ENCODE measurements around the gene METTL25. TPM values are rescaled to one million over a fixed set of nuclear protein-coding genes. Genes with fewer than 3 reads are reported as not detected.

METTL25 gene
- total RNA-seq, 2 donors from 2014 or later = 9.5 to 10.6 TPM

DNA sequence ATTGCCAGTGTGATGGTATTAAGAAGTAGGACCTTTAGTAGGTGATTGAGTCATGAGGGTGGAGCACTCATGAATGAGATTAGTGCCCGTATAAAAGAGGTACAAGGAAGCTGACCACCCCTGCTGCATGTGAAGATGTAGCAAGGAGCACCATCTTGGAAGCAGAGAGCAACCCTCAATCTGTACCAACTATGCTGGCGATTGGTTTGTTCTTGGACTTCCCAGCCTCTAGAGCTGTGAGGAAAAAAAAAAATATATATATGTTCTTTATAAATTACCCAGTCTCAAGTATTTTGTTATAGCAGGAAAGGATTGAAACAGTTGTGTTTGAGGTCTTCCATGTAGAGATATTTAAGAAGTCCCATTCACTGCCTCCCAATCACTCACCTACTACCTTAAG, 16.9 kb downstream of the METTL25 start:
- peaks cover 55% of the 10 kb centered on the region for H3K36me3 Mint-ChIP-seq (ENCODE audit: low read depth)

DNA sequence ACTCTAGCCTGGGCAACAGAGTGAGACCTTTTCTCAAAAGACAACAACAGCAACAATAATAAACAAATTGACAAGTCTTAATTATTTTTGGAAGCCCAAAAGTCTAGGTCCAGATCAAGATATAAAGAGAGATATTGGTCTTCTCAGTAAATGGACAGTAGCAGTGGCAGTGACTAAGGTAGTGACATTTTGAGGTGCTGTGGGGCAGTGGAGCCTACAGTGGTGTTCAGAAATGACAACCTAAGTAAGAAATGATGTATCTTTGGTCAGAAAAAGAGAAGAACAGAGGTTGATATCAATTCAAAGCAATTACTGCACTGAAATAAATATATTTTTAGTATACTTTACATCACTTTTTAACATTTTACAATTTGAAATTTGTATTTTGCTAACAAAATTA, 20.7 kb downstream of the METTL25 start:
- H3K4me3 ChIP-seq (ENCODE audit: low read length) = no peak overlapping the region
- peaks cover 21% of the 10 kb centered on the region for H3K36me3 Mint-ChIP-seq (ENCODE audit: low read depth)
- no peaks in the 10 kb centered on the region for H3K27me3 Mint-ChIP-seq (ENCODE audit: insufficient read depth)
- H3K4me1 Mint-ChIP-seq = peaks cover 4% of the 10 kb centered on the region
- H3K36me3 ChIP-seq (ENCODE audit: control insufficient read depth, insufficient read depth, low read length) = peaks cover 3% of the 10 kb centered on the region
- no peak overlapping the region for H3K9ac ChIP-seq (ENCODE audit: extremely low read depth, low read length, poor library complexity, severe bottlenecking)
- TF ChIP-seq, protein P1, sequence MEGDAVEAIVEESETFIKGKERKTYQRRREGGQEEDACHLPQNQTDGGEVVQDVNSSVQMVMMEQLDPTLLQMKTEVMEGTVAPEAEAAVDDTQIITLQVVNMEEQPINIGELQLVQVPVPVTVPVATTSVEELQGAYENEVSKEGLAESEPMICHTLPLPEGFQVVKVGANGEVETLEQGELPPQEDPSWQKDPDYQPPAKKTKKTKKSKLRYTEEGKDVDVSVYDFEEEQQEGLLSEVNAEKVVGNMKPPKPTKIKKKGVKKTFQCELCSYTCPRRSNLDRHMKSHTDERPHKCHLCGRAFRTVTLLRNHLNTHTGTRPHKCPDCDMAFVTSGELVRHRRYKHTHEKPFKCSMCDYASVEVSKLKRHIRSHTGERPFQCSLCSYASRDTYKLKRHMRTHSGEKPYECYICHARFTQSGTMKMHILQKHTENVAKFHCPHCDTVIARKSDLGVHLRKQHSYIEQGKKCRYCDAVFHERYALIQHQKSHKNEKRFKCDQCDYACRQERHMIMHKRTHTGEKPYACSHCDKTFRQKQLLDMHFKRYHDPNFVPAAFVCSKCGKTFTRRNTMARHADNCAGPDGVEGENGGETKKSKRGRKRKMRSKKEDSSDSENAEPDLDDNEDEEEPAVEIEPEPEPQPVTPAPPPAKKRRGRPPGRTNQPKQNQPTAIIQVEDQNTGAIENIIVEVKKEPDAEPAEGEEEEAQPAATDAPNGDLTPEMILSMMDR (conservative IDR thresholded peaks at IDR 0.05) = no peak
- no peaks in the 10 kb centered on the region for H3K27me3 ChIP-seq (ENCODE audit: control insufficient read depth, insufficient read depth, low read length, poor library complexity, severe bottlenecking)
- DNase-seq = no peak
- no peak overlapping the region for H3K27ac Mint-ChIP-seq
- no peak overlapping the region for H3K4me3 Mint-ChIP-seq
- peaks cover 19% of the 10 kb centered on the region for H3K9me3 ChIP-seq (ENCODE audit: control insufficient read depth, low read length)
- no peaks in the 10 kb centered on the region for H3K4me1 ChIP-seq (ENCODE audit: control insufficient read depth, insufficient read depth, low read length)
- H3K27ac ChIP-seq (ENCODE audit: low read depth, low read length) = no peak overlapping the region
- H3K9me3 Mint-ChIP-seq = peaks cover 18% of the 10 kb centered on the region

More for the DNA sequence above, 16.9 kb downstream of the METTL25 start:
- Histone ChIP-seq H3K36me3 (ENCODE audit: control insufficient read depth, insufficient read depth, low read length) (peaks cover 3% of the 10 kb centered on the region), H3K9me3 (ENCODE audit: control insufficient read depth, low read length) (peaks cover 24% of the 10 kb centered on the region), H3K9ac (ENCODE audit: extremely low read depth, low read length, poor library complexity, severe bottlenecking) (no peak overlapping the region), H3K27ac (ENCODE audit: low read depth, low read length) (no peak overlapping the region), H3K4me3 (ENCODE audit: low read length) (no peak overlapping the region), H3K4me1 (ENCODE audit: control insufficient read depth, insufficient read depth, low read length) (no peaks in the 10 kb centered on the region), H3K27me3 (ENCODE audit: control insufficient read depth, insufficient read depth, low read length, poor library complexity, severe bottlenecking) (no peaks in the 10 kb centered on the region)
- no peak overlapping the region for H3K4me3 Mint-ChIP-seq
- TF ChIP-seq, protein P1 (conservative IDR thresholded peaks at IDR 0.05) = no peak
- WGBS, 2 experiments (ENCODE audit: insufficient coverage in 1 of 2, insufficient read length in 1 of 2) = 83 to 100% methylated on average over 1 to 2 of the region's 2 CpGs
- no peak for DNase-seq
- peaks cover 30% of the 10 kb centered on the region for H3K9me3 Mint-ChIP-seq
- H3K27ac Mint-ChIP-seq = no peak overlapping the region
- peaks cover 8% of the 10 kb centered on the region for H3K4me1 Mint-ChIP-seq
- no peaks in the 10 kb centered on the region for H3K27me3 Mint-ChIP-seq (ENCODE audit: insufficient read depth)

DNA sequence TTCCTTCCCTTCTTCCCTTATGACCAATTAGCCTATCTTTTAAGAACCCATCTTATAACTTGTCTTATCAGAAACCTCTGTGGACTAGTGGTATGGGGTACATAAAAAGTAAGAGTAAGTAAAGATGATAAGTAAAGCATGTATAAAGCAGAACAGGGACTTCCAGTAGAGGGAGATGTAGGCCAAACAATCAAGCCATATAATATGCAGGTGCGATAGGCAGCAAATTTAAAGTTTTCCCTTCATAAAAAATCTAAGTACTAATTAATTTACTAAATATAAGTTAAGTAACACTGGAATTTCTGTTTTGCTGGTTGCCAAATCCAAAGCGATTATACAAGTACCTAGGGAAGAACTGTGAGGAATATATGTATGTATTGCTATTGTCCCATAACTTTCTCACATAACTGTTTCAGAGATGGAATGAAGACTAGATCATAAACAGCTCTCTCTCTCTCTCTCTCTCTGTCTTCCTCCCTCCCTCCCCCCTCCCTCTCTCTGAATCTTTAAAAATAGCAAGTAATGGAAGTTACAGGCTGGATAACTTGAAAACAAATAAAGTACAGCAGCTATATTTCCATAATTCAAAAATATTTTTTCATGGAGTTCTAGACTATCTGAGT, 25.7 kb downstream of the METTL25 start:
- Mint-ChIP-seq H3K36me3 (ENCODE audit: low read depth) (peaks cover 7% of the 10 kb centered on the region), H3K27ac (no peak overlapping the region), H3K9me3 (no peaks in the 10 kb centered on the region), H3K27me3 (ENCODE audit: insufficient read depth) (no peaks in the 10 kb centered on the region), H3K4me3 (no peak overlapping the region), H3K4me1 (no peaks in the 10 kb centered on the region)
- no peaks in the 10 kb centered on the region for H3K27me3 ChIP-seq (ENCODE audit: control insufficient read depth, insufficient read depth, low read length, poor library complexity, severe bottlenecking)
- H3K36me3 ChIP-seq (ENCODE audit: control insufficient read depth, insufficient read depth, low read length) = no peaks in the 10 kb centered on the region
- no CpG with 5 or more reads among the region's 2 CpGs for WGBS, 2 experiments (ENCODE audit: insufficient coverage in 1 of 2, insufficient read length in 1 of 2)
- no peak overlapping the region for H3K27ac ChIP-seq (ENCODE audit: low read depth, low read length)
- H3K4me3 ChIP-seq (ENCODE audit: low read length) = no peak overlapping the region
- no peak overlapping the region for H3K9ac ChIP-seq (ENCODE audit: extremely low read depth, low read length, poor library complexity, severe bottlenecking)
- TF ChIP-seq, protein P1 (conservative IDR thresholded peaks at IDR 0.05) = peak; percentile 77
- no peaks in the 10 kb centered on the region for H3K4me1 ChIP-seq (ENCODE audit: control insufficient read depth, insufficient read depth, low read length)
- no peak for DNase-seq
- H3K9me3 ChIP-seq (ENCODE audit: control insufficient read depth, low read length) = no peaks in the 10 kb centered on the region

Measured in endodermal cell (in vitro differentiated cells).